WTC11 (cell line): ENCODE results near the gene DMD. TPM values are rescaled to one million over a fixed set of nuclear protein-coding genes. Genes with fewer than 3 reads are reported as not detected.
"Not testable (repeated sequence)": the region's sequence is repeated elsewhere in the genome, so short reads cannot be mapped to it uniquely, and the experiment has no call there.

ENCODE experiments used
- ATAC-seq: fragments of 200-7000 bp; cut with Tn5 transposase; 2 replicates; pipeline ENCODE4 v1.10.0; 2021; ENCODE audit warnings: mild to moderate bottlenecking, moderate library complexity
- CTCF ChIA-PET: fragments of 300-600 bp; sonication (Branson Sonifier 250); formaldehyde crosslinking; loops from one replicate; lab custom pipeline; 2021; ENCODE audit warnings: antibody characterized with exemption; lab: Charles Lee
- POLR2A ChIA-PET: fragments of 350-600 bp; sonication (Branson Sonifier 250); formaldehyde crosslinking; loops from one replicate; lab custom pipeline; 2021; ENCODE audit warnings: antibody characterized with exemption; lab: Charles Lee
- DNase-seq: peaks from one replicate; pipeline ENCODE4 v3.0.0; 2021; ENCODE audit warnings: low spot score
- H3K27ac Mint-ChIP-seq: 2 replicates; pipeline ENCODE4 v1.8.0; 2021; ENCODE audit warnings: mixed read lengths
- H3K27me3 Mint-ChIP-seq: 2 replicates; pipeline ENCODE4 v1.8.0; 2021; ENCODE audit warnings: low read depth, mild to moderate bottlenecking, moderate library complexity, mixed read lengths
- H3K36me3 Mint-ChIP-seq: 2 replicates; pipeline ENCODE4 v1.8.0; 2021; ENCODE audit warnings: mixed read lengths
- H3K4me1 Mint-ChIP-seq: 2 replicates; pipeline ENCODE4 v1.8.0; 2022; ENCODE audit warnings: mixed read lengths
- H3K4me3 Mint-ChIP-seq: 2 replicates; pipeline ENCODE4 v1.8.0; 2021; ENCODE audit warnings: mild to moderate bottlenecking, moderate library complexity, mixed read lengths
- H3K9me3 Mint-ChIP-seq: 2 replicates; pipeline ENCODE4 v1.8.0; 2021; ENCODE audit warnings: mixed read lengths
- ATF2 ChIP-seq: sonication (generic); formaldehyde crosslinking; IDR thresholded peaks from 2 replicates; pipeline ENCODE4 v1.8.1; 2022; ENCODE audit warnings: low read depth, missing genetic modification reagents, borderline replicate concordance
- ATF3 ChIP-seq: sonication (generic); formaldehyde crosslinking; conservative IDR thresholded peaks from 2 replicates; pipeline ENCODE4 v1.8.1; 2022; ENCODE audit warnings: mild to moderate bottlenecking, missing genetic modification reagents
- CBFB ChIP-seq: sonication (generic); formaldehyde crosslinking; IDR thresholded peaks from 2 replicates; pipeline ENCODE4 v1.8.1; 2022; ENCODE audit warnings: mild to moderate bottlenecking, low read depth, missing genetic modification reagents
- E2F4 ChIP-seq: sonication (generic); formaldehyde crosslinking; IDR thresholded peaks from 2 replicates; pipeline ENCODE4 v1.8.1; 2022; ENCODE audit warnings: low read depth, mild to moderate bottlenecking, moderate library complexity, missing genetic modification reagents, borderline replicate concordance
- ERG ChIP-seq: fragments of 250-450 bp; sonication (Bioruptor Pico); IDR thresholded peaks from 2 replicates; pipeline ENCODE4 v1.8.0; 2021; ENCODE audit warnings: mild to moderate bottlenecking
- ESRRA ChIP-seq: sonication (generic); formaldehyde crosslinking; IDR thresholded peaks from 2 replicates; pipeline ENCODE4 v1.8.1; 2022; ENCODE audit warnings: mild to moderate bottlenecking, missing genetic modification reagents, borderline replicate concordance
- FOXP1 ChIP-seq: sonication (generic); formaldehyde crosslinking; IDR thresholded peaks from 2 replicates; pipeline ENCODE4 v1.8.0; 2022; ENCODE audit warnings: missing genetic modification reagents, mild to moderate bottlenecking, moderate library complexity, borderline replicate concordance
- GABPB1 ChIP-seq: sonication (generic); formaldehyde crosslinking; IDR thresholded peaks from 2 replicates; pipeline ENCODE4 v1.8.1; 2023; ENCODE audit warnings: mild to moderate bottlenecking, missing genetic modification reagents
- JUN ChIP-seq: sonication (generic); formaldehyde crosslinking; IDR thresholded peaks from 2 replicates; pipeline ENCODE4 v1.8.0; 2023; ENCODE audit warnings: mild to moderate bottlenecking, missing genetic modification reagents
- MXD4 ChIP-seq: fragments of 250-450 bp; sonication (Bioruptor Pico); IDR thresholded peaks from 2 replicates; pipeline ENCODE4 v1.8.0; 2021; ENCODE audit warnings: mild to moderate bottlenecking, moderate library complexity, borderline replicate concordance
- NFYB ChIP-seq: sonication (generic); formaldehyde crosslinking; conservative IDR thresholded peaks from 2 replicates; pipeline ENCODE4 v1.8.0; 2022; ENCODE audit warnings: low read depth, missing genetic modification reagents
- NR1H2 ChIP-seq: sonication (generic); formaldehyde crosslinking; IDR thresholded peaks from 2 replicates; pipeline ENCODE4 v1.9.0; 2021; ENCODE audit warnings: mild to moderate bottlenecking, moderate library complexity, missing genetic modification reagents
- NR2C2 ChIP-seq: sonication (generic); formaldehyde crosslinking; IDR thresholded peaks from 2 replicates; pipeline ENCODE4 v1.8.0; 2022; ENCODE audit warnings: mild to moderate bottlenecking, missing genetic modification reagents
- PREB ChIP-seq: sonication (generic); formaldehyde crosslinking; IDR thresholded peaks from 2 replicates; pipeline ENCODE4 v1.8.1; 2022; ENCODE audit warnings: mild to moderate bottlenecking, missing genetic modification reagents, moderate library complexity, borderline replicate concordance
- PRRX2 ChIP-seq: fragments of 250-450 bp; sonication (Bioruptor Pico); IDR thresholded peaks from 2 replicates; pipeline ENCODE4 v1.8.0; 2021; ENCODE audit warnings: mild to moderate bottlenecking
- SP1 ChIP-seq: sonication (generic); formaldehyde crosslinking; conservative IDR thresholded peaks from 2 replicates; pipeline ENCODE4 v1.8.1; 2022; ENCODE audit warnings: missing genetic modification reagents
- USF1 ChIP-seq: sonication (generic); formaldehyde crosslinking; IDR thresholded peaks from 2 replicates; pipeline ENCODE4 v1.8.0; 2022; ENCODE audit warnings: mild to moderate bottlenecking, missing genetic modification reagents
- ZNF263 ChIP-seq: sonication (generic); formaldehyde crosslinking; IDR thresholded peaks from 2 replicates; pipeline ENCODE4 v1.8.1; 2022; ENCODE audit warnings: low read depth, mild to moderate bottlenecking, moderate library complexity, missing genetic modification reagents
- total RNA-seq: library from RNA; stranded (reverse); gene quantifications from 3 replicates; pipeline ENCODE4 v1.2.3, GENCODE V29; 2021

DMD gene
- total RNA-seq, 1 experiment from 2014 or later, result 9.1 TPM

GRCh38 chrX:33073660-33074059 lies 137.7 kb downstream of the DMD start:
- Mint-ChIP-seq H3K36me3 (peaks cover 13% of the 10 kb centered on the region), H3K9me3 (peaks cover 12% of the 10 kb centered on the region; the same call in 1 of the 2 replicates)
- DNase-seq, CTCF ChIA-PET, ATAC-seq, POLR2A ChIA-PET, H3K27ac Mint-ChIP-seq, H3K4me3 Mint-ChIP-seq, H3K4me1 Mint-ChIP-seq, H3K27me3 Mint-ChIP-seq: not testable (repeated sequence)

GRCh38 chrX:33065415-33065814 lies 145.9 kb downstream of the DMD start:
- TF ChIP-seq NR1H2 (CRISPR knock-in tag), result no peak
- no peak for TF ChIP-seq ATF2
- no peak for TF ChIP-seq PRRX2 (CRISPR knock-in tag)
- no peak for TF ChIP-seq ERG
- TF ChIP-seq FOXP1 (CRISPR knock-in tag), result no peak
- TF ChIP-seq E2F4 (CRISPR knock-in tag), result no peak
- no peak for TF ChIP-seq MXD4 (CRISPR knock-in tag)
- TF ChIP-seq PREB (CRISPR knock-in tag), result no peak
- no peak for TF ChIP-seq SP1 (CRISPR knock-in tag)
- DNase-seq (no peak), ATAC-seq (no peak)
- POLR2A ChIA-PET, result no interaction called here
- CTCF ChIA-PET, result no interaction called here
- Mint-ChIP-seq H3K9me3 (0 out of 2 replicates have a peak, but pooled peaks cover 4% of the 10 kb centered on the region), H3K36me3 (no peaks in the 10 kb centered on the region), H3K27me3 (no peaks in the 10 kb centered on the region), H3K27ac (no peak overlapping the region), H3K4me3 (no peak overlapping the region), H3K4me1 (no peaks in the 10 kb centered on the region)

- H3K27ac Mint-ChIP-seq, result no peak overlapping the region
- ChIA-PET POLR2A (no interaction called here), CTCF (no interaction called here)
- H3K4me1 Mint-ChIP-seq, result no peaks in the 10 kb centered on the region
- H3K36me3 Mint-ChIP-seq, result no peaks in the 10 kb centered on the region
- DNase-seq (no peak), ATAC-seq (no peak)
- 0 out of 2 replicates have a peak, but pooled peaks cover 4% of the 10 kb centered on the region for H3K9me3 Mint-ChIP-seq
- H3K4me3 Mint-ChIP-seq, result no peak overlapping the region
- H3K27me3 Mint-ChIP-seq, result no peaks in the 10 kb centered on the region
- TF ChIP-seq CBFB, result no peak
- TF ChIP-seq GABPB1 (CRISPR knock-in tag), result no peak
- no peak for TF ChIP-seq NR2C2 (CRISPR knock-in tag)
- no peak for TF ChIP-seq JUN (CRISPR knock-in tag)
- TF ChIP-seq PREB (CRISPR knock-in tag), result no peak
- TF ChIP-seq USF1 (CRISPR knock-in tag), result no peak
- no peak for TF ChIP-seq ATF3 (CRISPR knock-in tag)
- TF ChIP-seq ZNF263 (CRISPR knock-in tag), result no peak
- TF ChIP-seq ESRRA (CRISPR knock-in tag), result no peak
- no peak for TF ChIP-seq ATF2
- no peak for TF ChIP-seq MXD4 (CRISPR knock-in tag)
- TF ChIP-seq NFYB (CRISPR knock-in tag), result no peak
Observed at GRCh38 chrX:33062041-33062440, 149.3 kb downstream of the DMD start.
